Activated CD8-positive, alpha-beta memory T cell treated with anti-CD3 and anti-CD28 coated beads, Interleukin-2, amount 50 U/mL, for 24 hours (primary cell): Measurements from ENCODE around the gene TMCC3.
"Not testable (repeated sequence)": the region's sequence is repeated elsewhere in the genome, so short reads cannot be mapped to it uniquely, and the experiment has no call there.

Experiments used
- DNase-seq: peaks from one replicate; pipeline ENCODE4 v3.0.0-alpha.2; 2020; ENCODE audit errors: extremely low read depth

The TMCC3 gene

GRCh38 chr12:94603434-94604365, 46.7 kb downstream of the TMCC3 start:
- DNase-seq = no peak

- no peak for DNase-seq
Observed at GRCh38 chr12:94602024-94602423, 48.3 kb downstream of the TMCC3 start.

- not testable (repeated sequence) for DNase-seq
Observed at GRCh38 chr12:94601307-94601706, 49.0 kb downstream of the TMCC3 start.

GRCh38 chr12:94599189-94599588, 51.2 kb downstream of the TMCC3 start:
- no peak for DNase-seq

GRCh38 chr12:94597268-94597667, 53.1 kb downstream of the TMCC3 start:
- DNase-seq = no peak

GRCh38 chr12:94596596-94596995, 53.8 kb downstream of the TMCC3 start:
- DNase-seq = no peak

GRCh38 chr12:94595152-94595551, 55.2 kb downstream of the TMCC3 start:
- no peak for DNase-seq

- DNase-seq = no peak
Observed at GRCh38 chr12:94594443-94594825, 55.9 kb downstream of the TMCC3 start.

- DNase-seq = no peak
Observed at GRCh38 chr12:94593822-94594442, 56.4 kb downstream of the TMCC3 start.

- not testable (repeated sequence) for DNase-seq
Observed at GRCh38 chr12:94592723-94593122, 57.6 kb downstream of the TMCC3 start.

- DNase-seq = no peak
Observed at GRCh38 chr12:94592080-94592479, 58.3 kb downstream of the TMCC3 start.

- no peak for DNase-seq
Observed at GRCh38 chr12:94590428-94590827, 59.9 kb downstream of the TMCC3 start.

- DNase-seq = no peak
Observed at GRCh38 chr12:94589591-94590001, 60.8 kb downstream of the TMCC3 start.

- no peak for DNase-seq
Observed at GRCh38 chr12:94588346-94588745, 62.0 kb downstream of the TMCC3 start.

- no peak for DNase-seq
Observed at GRCh38 chr12:94587266-94588241, 62.8 kb downstream of the TMCC3 start.

GRCh38 chr12:94586589-94587259, 63.6 kb downstream of the TMCC3 start:
- DNase-seq = no peak

GRCh38 chr12:94585626-94586025, 64.7 kb downstream of the TMCC3 start:
- no peak for DNase-seq

- DNase-seq = no peak
Observed at GRCh38 chr12:94584377-94584776, 66.0 kb downstream of the TMCC3 start.

GRCh38 chr12:94582591-94582990, 67.8 kb downstream of the TMCC3 start:
- no peak for DNase-seq

- DNase-seq = no peak
Observed at GRCh38 chr12:94575645-94576403, 74.5 kb downstream of the TMCC3 start.

- no peak for DNase-seq
Observed at GRCh38 chr12:94575024-94575423, 75.3 kb downstream of the TMCC3 start.
